Measurements from ENCODE around the gene B4GALNT4.

B4GALNT4 gene

DNA sequence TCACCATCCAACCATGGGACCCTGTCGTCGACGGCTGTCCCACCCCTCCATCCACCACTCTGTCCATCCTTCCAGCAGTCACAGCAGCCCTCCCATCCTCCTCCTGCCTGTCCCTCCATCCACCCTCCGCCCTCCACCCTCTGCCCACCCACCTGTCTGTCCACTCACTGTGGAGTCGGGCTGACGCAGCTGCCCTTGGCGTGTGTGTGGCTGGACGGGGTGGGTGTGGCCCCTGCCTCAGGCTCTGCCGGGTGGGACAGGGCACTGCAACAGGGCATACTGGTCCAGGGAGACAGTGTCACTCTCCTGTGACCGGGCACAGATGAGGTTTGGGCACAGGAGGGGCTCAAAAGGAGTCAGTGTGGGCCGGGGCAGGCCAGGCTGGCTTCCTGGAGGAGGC, 26.6 kb downstream of the B4GALNT4 start:
- DNase-seq (ENCODE audit: extremely low spot score), result no peak
- ChIA-PET POLR2A (no interaction called here), CTCF (no interaction called here)
- no peak for TF ChIP-seq LEF1 (IDR thresholded peaks at IDR 0.05; ENCODE audit: borderline replicate concordance)
- TF ChIP-seq NFRKB (IDR thresholded peaks at IDR 0.05), result no peak
- TF ChIP-seq FOXA1 (IDR thresholded peaks at IDR 0.05), result no peak
- no peak for TF ChIP-seq FOXM1 (IDR thresholded peaks at IDR 0.05; ENCODE audit: borderline replicate concordance)
- TF ChIP-seq ELF4 (IDR thresholded peaks at IDR 0.05), result no peak
- TF ChIP-seq L3MBTL2 (conservative IDR thresholded peaks at IDR 0.05), result no peak

GRCh38 chr11:396511-396947, 27.2 kb downstream of the B4GALNT4 start:
- CTCF ChIA-PET, result no interaction called here
- peak; percentile 33 for DNase-seq (ENCODE audit: extremely low spot score)
- POLR2A ChIA-PET, result no interaction called here
- no peak for TF ChIP-seq FOXM1 (IDR thresholded peaks at IDR 0.05; ENCODE audit: borderline replicate concordance)
- TF ChIP-seq CTBP1 (IDR thresholded peaks at IDR 0.05; ENCODE audit: borderline replicate concordance), result no peak
- no peak for TF ChIP-seq PKNOX1 (IDR thresholded peaks at IDR 0.05)
- no peak for TF ChIP-seq BHLHE40 (IDR thresholded peaks at IDR 0.05; ENCODE audit: borderline replicate concordance)
- TF ChIP-seq HDGF (IDR thresholded peaks at IDR 0.05; ENCODE audit: borderline replicate concordance), result no peak
- no peak for TF ChIP-seq LEF1 (IDR thresholded peaks at IDR 0.05; ENCODE audit: borderline replicate concordance)
- no peak for TF ChIP-seq TARDBP (IDR thresholded peaks at IDR 0.05)
- no peak for TF ChIP-seq ARNT (IDR thresholded peaks at IDR 0.05)
- TF ChIP-seq SUZ12 (IDR thresholded peaks at IDR 0.05), result no peak
- no peak for TF ChIP-seq ZNF384 (IDR thresholded peaks at IDR 0.05)
- no peak for TF ChIP-seq L3MBTL2 (conservative IDR thresholded peaks at IDR 0.05)
- TF ChIP-seq FOXK2 (IDR thresholded peaks at IDR 0.05), result no peak
- TF ChIP-seq ELF4 (IDR thresholded peaks at IDR 0.05), result no peak
- no peak for TF ChIP-seq SP1 (IDR thresholded peaks at IDR 0.05)
- TF ChIP-seq NFRKB (IDR thresholded peaks at IDR 0.05), result no peak
- no peak for TF ChIP-seq FOXA1 (IDR thresholded peaks at IDR 0.05)

DNA sequence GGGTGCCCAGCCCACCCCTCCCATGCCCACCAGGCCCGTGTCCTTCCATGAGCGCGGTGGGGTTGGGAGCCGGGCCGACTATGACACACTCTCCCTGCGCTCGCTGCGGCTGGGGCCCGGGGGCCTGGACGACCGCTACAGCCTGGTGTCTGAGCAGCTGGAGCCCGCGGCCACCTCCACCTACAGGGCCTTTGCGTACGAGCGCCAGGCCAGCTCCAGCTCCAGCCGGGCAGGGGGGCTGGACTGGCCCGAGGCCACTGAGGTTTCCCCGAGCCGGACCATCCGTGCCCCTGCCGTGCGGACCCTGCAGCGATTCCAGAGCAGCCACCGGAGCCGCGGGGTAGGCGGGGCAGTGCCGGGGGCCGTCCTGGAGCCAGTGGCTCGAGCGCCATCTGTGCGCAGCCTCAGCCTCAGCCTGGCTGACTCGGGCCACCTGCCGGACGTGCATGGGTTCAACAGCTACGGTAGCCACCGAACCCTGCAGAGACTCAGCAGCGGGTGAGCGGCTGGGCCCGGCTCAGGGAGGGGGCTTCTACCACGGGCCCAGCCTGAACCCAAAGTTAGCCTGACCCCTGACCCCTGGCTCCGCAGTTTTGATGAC, 27.7 kb downstream of the B4GALNT4 start:
- POLR2A ChIA-PET, result no interaction called here
- DNase-seq (ENCODE audit: extremely low spot score), result no peak
- CTCF ChIA-PET, result no interaction called here
- TF ChIP-seq FOXK2 (IDR thresholded peaks at IDR 0.05), result no peak
- no peak for TF ChIP-seq LEF1 (IDR thresholded peaks at IDR 0.05; ENCODE audit: borderline replicate concordance)
- no peak for TF ChIP-seq FOXA1 (IDR thresholded peaks at IDR 0.05)
- TF ChIP-seq NFRKB (IDR thresholded peaks at IDR 0.05), result no peak
- TF ChIP-seq PKNOX1 (IDR thresholded peaks at IDR 0.05), result no peak
- TF ChIP-seq CTBP1 (IDR thresholded peaks at IDR 0.05; ENCODE audit: borderline replicate concordance), result no peak
- no peak for TF ChIP-seq TARDBP (IDR thresholded peaks at IDR 0.05)
- no peak for TF ChIP-seq ARNT (IDR thresholded peaks at IDR 0.05)
- no peak for TF ChIP-seq BHLHE40 (IDR thresholded peaks at IDR 0.05; ENCODE audit: borderline replicate concordance)
- no peak for TF ChIP-seq L3MBTL2 (conservative IDR thresholded peaks at IDR 0.05)
- no peak for TF ChIP-seq FOXM1 (IDR thresholded peaks at IDR 0.05; ENCODE audit: borderline replicate concordance)
- TF ChIP-seq SUZ12 (IDR thresholded peaks at IDR 0.05), result no peak
- no peak for TF ChIP-seq ELF4 (IDR thresholded peaks at IDR 0.05)
- TF ChIP-seq SP1 (IDR thresholded peaks at IDR 0.05), result no peak
- TF ChIP-seq HDGF (IDR thresholded peaks at IDR 0.05; ENCODE audit: borderline replicate concordance), result no peak
- no peak for TF ChIP-seq ZNF384 (IDR thresholded peaks at IDR 0.05)

DNA sequence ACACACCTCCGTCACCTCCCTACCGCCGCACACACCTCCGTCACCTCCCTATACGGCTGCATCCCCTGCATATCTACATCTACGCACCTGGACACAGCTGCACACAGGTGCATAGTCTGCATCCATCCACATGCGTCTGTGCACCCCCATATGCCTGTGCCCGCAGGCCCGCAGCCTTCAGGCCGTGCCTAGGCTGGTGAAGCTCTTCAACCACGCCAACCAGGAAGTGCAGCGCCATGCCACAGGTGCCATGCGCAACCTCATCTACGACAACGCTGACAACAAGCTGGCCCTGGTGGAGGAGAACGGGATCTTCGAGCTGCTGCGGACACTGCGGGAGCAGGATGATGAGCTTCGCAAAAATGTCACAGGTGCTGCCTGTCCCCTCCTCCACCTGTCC, 29.5 kb downstream of the B4GALNT4 start:
- POLR2A ChIA-PET, result no interaction called here
- CTCF ChIA-PET, result no interaction called here
- TF ChIP-seq FOXA1 (IDR thresholded peaks at IDR 0.05), result no peak
- TF ChIP-seq FOXK2 (IDR thresholded peaks at IDR 0.05), result no peak
- no peak for TF ChIP-seq ZNF384 (IDR thresholded peaks at IDR 0.05)
- TF ChIP-seq TARDBP (IDR thresholded peaks at IDR 0.05), result no peak
- TF ChIP-seq L3MBTL2 (conservative IDR thresholded peaks at IDR 0.05), result no peak
- no peak for TF ChIP-seq LEF1 (IDR thresholded peaks at IDR 0.05; ENCODE audit: borderline replicate concordance)
- no peak for TF ChIP-seq NFRKB (IDR thresholded peaks at IDR 0.05)
- TF ChIP-seq SUZ12 (IDR thresholded peaks at IDR 0.05), result no peak
- no peak for TF ChIP-seq SP1 (IDR thresholded peaks at IDR 0.05)
- TF ChIP-seq BHLHE40 (IDR thresholded peaks at IDR 0.05; ENCODE audit: borderline replicate concordance), result no peak
- no peak for TF ChIP-seq ARNT (IDR thresholded peaks at IDR 0.05)
- no peak for TF ChIP-seq CTBP1 (IDR thresholded peaks at IDR 0.05; ENCODE audit: borderline replicate concordance)
- TF ChIP-seq ELF4 (IDR thresholded peaks at IDR 0.05), result no peak
- no peak for TF ChIP-seq FOXM1 (IDR thresholded peaks at IDR 0.05; ENCODE audit: borderline replicate concordance)
- DNase-seq (ENCODE audit: extremely low spot score), result no peak

DNA sequence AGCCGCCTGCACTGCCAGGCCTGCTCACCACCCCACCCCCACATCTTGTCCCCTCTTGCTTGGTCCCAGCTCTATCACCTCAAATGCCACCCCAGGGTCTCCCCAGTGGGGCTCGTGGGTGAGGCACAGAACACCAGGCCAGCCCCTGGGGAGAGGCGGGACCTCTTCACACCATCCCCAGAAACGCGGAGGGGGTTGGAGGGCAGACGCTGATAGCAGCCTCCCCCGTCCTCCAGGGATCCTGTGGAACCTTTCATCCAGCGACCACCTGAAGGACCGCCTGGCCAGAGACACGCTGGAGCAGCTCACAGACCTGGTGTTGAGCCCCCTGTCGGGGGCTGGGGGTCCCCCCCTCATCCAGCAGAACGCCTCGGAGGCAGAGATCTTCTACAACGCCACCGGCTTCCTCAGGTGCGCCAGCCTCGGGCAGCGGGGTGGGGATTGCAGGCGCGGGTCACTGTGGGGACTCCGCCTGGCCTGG, 30.5 kb downstream of the B4GALNT4 start:
- DNase-seq (ENCODE audit: extremely low spot score), result no peak
- POLR2A ChIA-PET, result no interaction called here
- CTCF ChIA-PET, result no interaction called here
- TF ChIP-seq ZNF384 (IDR thresholded peaks at IDR 0.05) (no peak), CTBP1 (IDR thresholded peaks at IDR 0.05; ENCODE audit: borderline replicate concordance) (no peak), ARNT (IDR thresholded peaks at IDR 0.05) (no peak), FOXK2 (IDR thresholded peaks at IDR 0.05) (no peak), SUZ12 (IDR thresholded peaks at IDR 0.05) (no peak), LEF1 (IDR thresholded peaks at IDR 0.05; ENCODE audit: borderline replicate concordance) (no peak), FOXA1 (IDR thresholded peaks at IDR 0.05) (no peak), FOXM1 (IDR thresholded peaks at IDR 0.05; ENCODE audit: borderline replicate concordance) (no peak), HDGF (IDR thresholded peaks at IDR 0.05; ENCODE audit: borderline replicate concordance) (no peak), NFRKB (IDR thresholded peaks at IDR 0.05) (no peak), TARDBP (IDR thresholded peaks at IDR 0.05) (no peak), L3MBTL2 (conservative IDR thresholded peaks at IDR 0.05) (no peak), ELF4 (IDR thresholded peaks at IDR 0.05) (no peak), BHLHE40 (IDR thresholded peaks at IDR 0.05; ENCODE audit: borderline replicate concordance) (no peak), SP1 (IDR thresholded peaks at IDR 0.05) (no peak), PKNOX1 (IDR thresholded peaks at IDR 0.05) (no peak)

Measured in HEK293T (cell line).